Endothelial cell of umbilical vein (primary cell): ENCODE results near the gene SLC29A3. TPM values are rescaled to one million over a fixed set of nuclear protein-coding genes. Genes with fewer than 3 reads are reported as not detected.

ENCODE experiments used
- BruUV-seq: library from RNA; stranded (reverse); fragments of 400-500 nt; replicated peaks from 2 replicates; lab custom pipeline; 2021; lab: Mats Ljungman, UMichigan
- CTCF ChIA-PET: fragments of 300-600, 350-600 bp; sonication (Branson Sonifier 250); formaldehyde crosslinking; loops from one replicate; lab custom pipeline; 2021; ENCODE audit warnings: antibody characterized with exemption, inconsistent platforms; lab: Charles Lee
- POLR2A ChIA-PET: fragments of 300-600, 350-600 bp; sonication (Branson Sonifier 250); formaldehyde crosslinking; loops from one replicate; lab custom pipeline; 2021; ENCODE audit warnings: antibody characterized with exemption, inconsistent platforms; lab: Charles Lee
- DNase-seq: peaks from one replicate; pipeline ENCODE4 v3.0.0-alpha.2; 2011; ENCODE audit warnings: low read depth, low spot score
- FAIRE-seq: peaks from 2 replicates; lab custom pipeline; 2011; peaks lifted over from hg19 to GRCh38; lab: Jason Lieb, UNC
- H2AFZ ChIP-seq: 2 replicates; pipeline ENCODE4 v1.6.0; 2012; ENCODE audit warnings: low read depth, low read length, control low read depth, inconsistent platforms
- H3K27ac ChIP-seq: 2 replicates; pipeline ENCODE4 v1.5.1; 2011; ENCODE audit warnings: low read depth, mild to moderate bottlenecking, control low read depth, low read length, moderate library complexity; ENCODE audit not compliant: insufficient read depth
- H3K27me3 ChIP-seq, 2 experiments: 2 replicates each; pipeline versions ENCODE4 v1.6.0 to v1.6.1; 2011; ENCODE audit warnings: low read length in 2 of 2, mixed read lengths in 1 of 2; ENCODE audit not compliant: control insufficient read depth in 2 of 2, insufficient read depth in 2 of 2
- H3K36me3 ChIP-seq, 2 experiments: 2 replicates in 1 of 2; 3 replicates in 1 of 2; pipeline ENCODE4 v1.5.1; 2011; ENCODE audit warnings: low read length in 2 of 2, mild to moderate bottlenecking in 1 of 2, moderate library complexity in 1 of 2; ENCODE audit not compliant: control insufficient read depth in 2 of 2, insufficient read depth in 2 of 2; ENCODE audit errors: extremely low read depth in 1 of 2
- H3K4me1 ChIP-seq: 3 replicates; pipeline ENCODE4 v1.5.1; 2011; ENCODE audit warnings: mild to moderate bottlenecking, low read length; ENCODE audit not compliant: control insufficient read depth, insufficient read depth; ENCODE audit errors: extremely low read depth
- H3K4me2 ChIP-seq: 2 replicates; pipeline ENCODE4 v1.6.1; 2011; ENCODE audit warnings: low read length, control low read depth, mixed read lengths; ENCODE audit not compliant: insufficient read depth
- H3K4me3 ChIP-seq, 3 experiments: fragments of 200-600 bp in 1 of 3; sonication (generic), shearing (Covaris generic) in 1 of 3; replicated peaks in 1 of 3; 2 replicates each; pipeline ENCODE4 v1.5.1; 2011 to 2016; ENCODE audit warnings: control low read depth in 3 of 3, low read length in 3 of 3, mild to moderate bottlenecking in 2 of 3, inconsistent platforms in 1 of 3, low read depth in 1 of 3, moderate library complexity in 1 of 3; ENCODE audit not compliant: insufficient read depth in 1 of 3
- H3K79me2 ChIP-seq: 2 replicates; pipeline ENCODE4 v1.6.0; 2012; ENCODE audit warnings: low read length, inconsistent platforms; ENCODE audit not compliant: control insufficient read depth, insufficient read depth
- H3K9ac ChIP-seq: replicated peaks from 2 replicates; pipeline ENCODE3; 2011; ENCODE audit warnings: low read length, control low read depth; ENCODE audit not compliant: insufficient read depth; ENCODE audit errors: extremely low read depth
- H3K9me1 ChIP-seq: replicated peaks from 3 replicates; pipeline ENCODE4 v1.6.0; 2011; ENCODE audit warnings: mild to moderate bottlenecking, low read length; ENCODE audit not compliant: control insufficient read depth, insufficient read depth; ENCODE audit errors: extremely low read depth
- H3K9me3 ChIP-seq: replicated peaks from 2 replicates; pipeline ENCODE4 v1.5.1; 2012; ENCODE audit warnings: low read length, inconsistent platforms; ENCODE audit not compliant: control insufficient read depth, insufficient read depth
- H4K20me1 ChIP-seq: replicated peaks from 2 replicates; pipeline ENCODE3; 2011; ENCODE audit warnings: mild to moderate bottlenecking, low read length; ENCODE audit not compliant: control insufficient read depth, insufficient read depth; ENCODE audit errors: extremely low read depth
- EZH2 ChIP-seq: IDR thresholded peaks from 2 replicates; pipeline ENCODE4 v1.6.1; 2012; ENCODE audit warnings: borderline replicate concordance, low read depth, mild to moderate bottlenecking, moderate library complexity, low read length, inconsistent platforms; ENCODE audit not compliant: severe bottlenecking
- FOS ChIP-seq: IDR thresholded peaks from 2 replicates; pipeline ENCODE4 v1.6.1; 2011; ENCODE audit warnings: mild to moderate bottlenecking, low read length, moderate library complexity, borderline replicate concordance; ENCODE audit not compliant: insufficient read depth
- GATA2 ChIP-seq: IDR thresholded peaks from 2 replicates; pipeline ENCODE4 v1.7.0; 2011; ENCODE audit warnings: low read depth, mild to moderate bottlenecking, moderate library complexity, mixed read lengths, low read length; ENCODE audit not compliant: insufficient read length, insufficient read depth
- MYC ChIP-seq: IDR thresholded peaks from one replicate; pipeline ENCODE4 v1.6.1; 2011; ENCODE audit warnings: mild to moderate bottlenecking, low read depth, low read length
- POLR2A ChIP-seq: IDR thresholded peaks from 2 replicates; pipeline ENCODE4 v1.6.1; 2012; ENCODE audit warnings: low read depth, mild to moderate bottlenecking, control low read depth, low read length
- POLR2AphosphoS5 ChIP-seq: IDR thresholded peaks from 2 replicates; pipeline ENCODE4 v1.6.1; 2012; ENCODE audit warnings: low read depth, mild to moderate bottlenecking, control low read depth, low read length, moderate library complexity; ENCODE audit not compliant: insufficient read depth
- dilution Hi-C: fragments of 300-500 bp; cut with MboI; formaldehyde crosslinking; loops from one replicate; pipeline ENCODE4 v1.15.0; 2019; ENCODE audit warnings: low sequenced_read_pairs; ENCODE audit not compliant: extremely low pct_ligation_motif_present
- intact Hi-C: fragments of 100-400 bp; cut with micrococcal nuclease; formaldehyde crosslinking; loops from one replicate; pipeline ENCODE4 v1.10.0; 2022
- polyA plus RNA-seq, 4 experiments: library from polyadenylated mRNA; depleted of rRNA in 3 of 4; stranded (reverse) in 3 of 4; unstranded in 1 of 4; fragments of >200 nt; gene quantifications; 2 replicates each; pipeline versions ENCODE4 v1.2.1 to v1.2.3, GENCODE V29; 2011 to 2012; ENCODE audit warnings: missing spikeins in 1 of 4
- total RNA-seq: library from RNA; stranded (reverse); gene quantifications from 2 replicates; pipeline ENCODE4 v1.2.3, GENCODE V29; 2021
- TF ChIP-seq, protein P1 (sequence below): IDR thresholded peaks from 2 replicates; pipeline ENCODE4 v1.6.1; 2011; ENCODE audit not compliant: insufficient read depth, insufficient read length

Gene SLC29A3
- total and polyA plus RNA-seq, 2 donors (not counting 3 experiments of a cell fraction or from before 2014, with no cell fraction given): 5.0 to 9.1 TPM

DNA sequence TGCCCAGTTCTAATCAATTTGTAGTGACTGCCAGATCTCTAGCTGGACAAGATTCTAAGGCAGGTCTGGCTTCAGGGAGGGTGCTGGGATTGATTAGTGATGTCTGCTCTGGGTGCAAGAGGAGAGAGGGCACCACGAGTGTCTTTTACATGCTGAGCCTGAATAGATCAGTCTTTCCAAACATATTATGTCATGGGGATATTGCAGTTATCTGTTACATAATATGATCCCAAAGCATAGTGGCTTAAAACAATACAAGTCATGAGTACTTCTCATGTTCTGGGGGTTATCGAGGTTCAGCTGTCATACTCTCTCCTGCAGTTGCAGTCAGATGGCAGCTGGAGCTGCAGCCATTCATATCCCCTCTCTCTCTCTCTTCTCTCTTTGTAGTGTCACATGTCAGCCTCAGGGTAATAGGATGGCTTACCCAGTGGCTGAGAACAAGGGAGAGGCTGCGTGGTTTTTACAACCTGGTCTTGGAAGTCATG, 26.0 kb downstream of the SLC29A3 start:
- FAIRE-seq: no peak
- no peaks in the 10 kb centered on the region for H3K9me3 ChIP-seq
- ChIA-PET CTCF (interaction anchor here (1.2 kb wide), 1 partner anchor 26 kb away, joined by 7 read pairs; the partner anchor contains the start of gene SLC29A3), POLR2A (no interaction called here)
- H3K79me2 ChIP-seq: no peaks in the 10 kb centered on the region
- no peak overlapping the region for H3K27ac ChIP-seq
- H3K27me3 ChIP-seq: no peaks in the 10 kb centered on the region
- no peak overlapping the region for H2AFZ ChIP-seq
- no peaks in the 10 kb centered on the region for H3K9me1 ChIP-seq
- TF ChIP-seq, protein P1, sequence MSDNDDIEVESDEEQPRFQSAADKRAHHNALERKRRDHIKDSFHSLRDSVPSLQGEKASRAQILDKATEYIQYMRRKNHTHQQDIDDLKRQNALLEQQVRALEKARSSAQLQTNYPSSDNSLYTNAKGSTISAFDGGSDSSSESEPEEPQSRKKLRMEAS: no peak
- TF ChIP-seq EZH2 (no peak), FOS (no peak)
- H3K36me3 ChIP-seq: no peaks in the 10 kb centered on the region
- H3K4me2 ChIP-seq: no peak overlapping the region
- dilution Hi-C loops (no loop called here), intact Hi-C loops (no loop called here)
- BruUV-seq: no TSS peak
- DNase-seq: no peak
- no peak overlapping the region for H3K9ac ChIP-seq
- no peak overlapping the region for H3K4me3 ChIP-seq
- no peaks in the 10 kb centered on the region for H4K20me1 ChIP-seq
- H3K4me1 ChIP-seq: peaks cover 2% of the 10 kb centered on the region

DNA sequence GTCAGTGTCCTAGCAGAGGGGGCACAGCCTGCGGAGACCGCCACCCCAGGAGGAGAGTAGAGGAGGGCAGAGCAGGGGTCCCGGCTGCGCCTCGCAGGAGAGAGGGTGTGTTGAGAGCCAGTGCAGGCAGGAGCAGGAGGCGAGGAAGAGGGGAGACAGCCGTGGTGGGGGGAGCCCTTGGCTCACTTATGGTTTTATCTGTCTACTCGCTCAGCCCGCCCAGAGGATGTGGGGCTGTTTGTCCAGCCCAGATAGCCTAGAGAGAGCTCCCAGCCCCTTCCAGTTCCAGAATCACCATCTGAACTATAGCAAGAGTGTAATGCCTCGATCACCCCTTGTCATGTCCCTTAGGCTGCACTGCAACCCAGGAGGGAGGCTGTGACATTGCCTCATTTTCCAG, 26.6 kb downstream of the SLC29A3 start:
- Histone ChIP-seq H3K9me1 (no peaks in the 10 kb centered on the region), H3K9me3 (no peaks in the 10 kb centered on the region), H2AFZ (no peak overlapping the region), H4K20me1 (no peaks in the 10 kb centered on the region), H3K4me3 (no peak overlapping the region), H3K4me2 (no peak overlapping the region), H3K36me3 (no peaks in the 10 kb centered on the region), H3K79me2 (no peaks in the 10 kb centered on the region), H3K27me3 (no peaks in the 10 kb centered on the region), H3K9ac (no peak overlapping the region), H3K27ac (no peak overlapping the region), H3K4me1 (peaks cover 2% of the 10 kb centered on the region)
- dilution Hi-C loops: no loop called here
- ChIA-PET CTCF (no interaction called here), POLR2A (no interaction called here)
- TF ChIP-seq POLR2AphosphoS5: no peak
- TF ChIP-seq GATA2: no peak
- no peak for TF ChIP-seq MYC
- TF ChIP-seq POLR2A: no peak
- no peak for TF ChIP-seq FOS
- intact Hi-C loops: no loop called here
- BruUV-seq: no TSS peak
- DNase-seq (no peak), FAIRE-seq (no peak)
